ENCODE measurements around the gene THRB. TPM values are rescaled to one million over a fixed set of nuclear protein-coding genes. Genes with fewer than 3 reads are reported as not detected.

The THRB gene
- total RNA-seq, 1 donor from 2014 or later = 8.4 TPM

- no peak for DNase-seq (ENCODE audit: low spot score)
Measured at GRCh38 chr3:24232784-24233183, 261.9 kb downstream of the THRB start.

GRCh38 chr3:24229468-24230221 is 265.0 kb downstream of the THRB start:
- no peak for DNase-seq (ENCODE audit: low spot score)

- DNase-seq (ENCODE audit: low spot score) = no peak
Measured at GRCh38 chr3:24227635-24228034, 267.0 kb downstream of the THRB start.

- DNase-seq (ENCODE audit: low spot score) = no peak
Measured at GRCh38 chr3:24226397-24226796, 268.3 kb downstream of the THRB start.

GRCh38 chr3:24225385-24225950 is 269.2 kb downstream of the THRB start:
- no peak for DNase-seq (ENCODE audit: low spot score)

GRCh38 chr3:24224666-24225384 is 269.8 kb downstream of the THRB start:
- no peak for DNase-seq (ENCODE audit: low spot score)

- DNase-seq (ENCODE audit: low spot score) = no peak
Measured at GRCh38 chr3:24222165-24222805, 272.4 kb downstream of the THRB start.

GRCh38 chr3:24220859-24221657 is 273.6 kb downstream of the THRB start:
- peak; percentile 93 for DNase-seq (ENCODE audit: low spot score)

- DNase-seq (ENCODE audit: low spot score) = no peak
Measured at GRCh38 chr3:24215502-24215901, 279.1 kb downstream of the THRB start.

- no peak for DNase-seq (ENCODE audit: low spot score)
Measured at GRCh38 chr3:24211381-24211780, 283.3 kb downstream of the THRB start.

- DNase-seq (ENCODE audit: low spot score) = no peak
Measured at GRCh38 chr3:24202071-24202470, 292.6 kb downstream of the THRB start.

GRCh38 chr3:24201301-24201700 is 293.3 kb downstream of the THRB start:
- DNase-seq (ENCODE audit: low spot score) = no peak

GRCh38 chr3:24199775-24200247 is 294.8 kb downstream of the THRB start:
- no peak for DNase-seq (ENCODE audit: low spot score)

GRCh38 chr3:24199300-24199699 is 295.4 kb downstream of the THRB start:
- DNase-seq (ENCODE audit: low spot score) = no peak

- DNase-seq (ENCODE audit: low spot score) = no peak
Measured at GRCh38 chr3:24198728-24199127, 295.9 kb downstream of the THRB start.

- no peak for DNase-seq (ENCODE audit: low spot score)
Measured at GRCh38 chr3:24197809-24198208, 296.8 kb downstream of the THRB start.

GRCh38 chr3:24196526-24196925 is 298.1 kb downstream of the THRB start:
- no peak for DNase-seq (ENCODE audit: low spot score)

GRCh38 chr3:24195504-24196230 is 299.0 kb downstream of the THRB start:
- no peak for DNase-seq (ENCODE audit: low spot score)

GRCh38 chr3:24192469-24193056 is 302.1 kb downstream of the THRB start:
- no peak for DNase-seq (ENCODE audit: low spot score)

- DNase-seq (ENCODE audit: low spot score) = no peak
Measured at GRCh38 chr3:24191801-24192403, 302.7 kb downstream of the THRB start.

All from umbilical cord (tissue), 2 donors.